PC-9 (cell line): ENCODE data around the gene FAM81A.

ENCODE experiments used
- EZH2 ChIP-seq: fragments of 200-600 bp; sonication (generic); IDR thresholded peaks from 2 replicates; pipeline ENCODE4 v1.8.0; 2017; ENCODE audit warnings: antibody characterized with exemption, low read depth
- TF ChIP-seq, protein P1 (sequence below): fragments of 200-600 bp; sonication (generic); conservative IDR thresholded peaks from 2 replicates; pipeline ENCODE4 v1.6.1; 2017; ENCODE audit warnings: mixed run types, antibody characterized with exemption, mild to moderate bottlenecking, moderate library complexity

DNA sequence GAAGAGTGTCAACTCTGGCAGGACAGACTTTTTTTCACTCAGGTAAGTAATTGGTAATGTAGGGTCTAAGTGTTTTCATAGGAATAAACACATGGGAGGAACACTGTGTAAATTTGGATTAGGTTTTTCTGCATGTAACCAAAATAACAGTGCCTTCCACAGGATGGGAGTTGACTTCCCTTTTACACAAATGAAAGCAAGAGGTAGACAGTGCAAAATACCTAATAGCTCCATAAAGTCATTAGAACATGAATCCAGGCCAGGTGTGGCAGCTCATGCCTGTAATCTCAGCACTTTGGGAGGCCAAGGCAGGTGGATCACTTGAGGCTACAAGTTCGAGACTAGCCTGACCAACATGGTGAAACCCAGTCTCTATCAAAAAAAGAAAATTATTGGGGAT, 39.8 kb upstream of the FAM81A start:
- TF ChIP-seq, protein P1, sequence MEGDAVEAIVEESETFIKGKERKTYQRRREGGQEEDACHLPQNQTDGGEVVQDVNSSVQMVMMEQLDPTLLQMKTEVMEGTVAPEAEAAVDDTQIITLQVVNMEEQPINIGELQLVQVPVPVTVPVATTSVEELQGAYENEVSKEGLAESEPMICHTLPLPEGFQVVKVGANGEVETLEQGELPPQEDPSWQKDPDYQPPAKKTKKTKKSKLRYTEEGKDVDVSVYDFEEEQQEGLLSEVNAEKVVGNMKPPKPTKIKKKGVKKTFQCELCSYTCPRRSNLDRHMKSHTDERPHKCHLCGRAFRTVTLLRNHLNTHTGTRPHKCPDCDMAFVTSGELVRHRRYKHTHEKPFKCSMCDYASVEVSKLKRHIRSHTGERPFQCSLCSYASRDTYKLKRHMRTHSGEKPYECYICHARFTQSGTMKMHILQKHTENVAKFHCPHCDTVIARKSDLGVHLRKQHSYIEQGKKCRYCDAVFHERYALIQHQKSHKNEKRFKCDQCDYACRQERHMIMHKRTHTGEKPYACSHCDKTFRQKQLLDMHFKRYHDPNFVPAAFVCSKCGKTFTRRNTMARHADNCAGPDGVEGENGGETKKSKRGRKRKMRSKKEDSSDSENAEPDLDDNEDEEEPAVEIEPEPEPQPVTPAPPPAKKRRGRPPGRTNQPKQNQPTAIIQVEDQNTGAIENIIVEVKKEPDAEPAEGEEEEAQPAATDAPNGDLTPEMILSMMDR, result no peak
- no peak for TF ChIP-seq EZH2
